Choroid plexus epithelial cell (primary cell): ENCODE data around the gene HOXD11.

Experiments
- DNase-seq: peaks from one replicate; pipeline ENCODE4 v3.0.0-alpha.2; 2010; ENCODE audit warnings: low read depth
- H3K4me3 ChIP-seq: 2 replicates; pipeline ENCODE4 v1.5.1; 2011; ENCODE audit warnings: low read depth, mild to moderate bottlenecking, control low read depth, low read length, moderate library complexity
- TF ChIP-seq, protein P1 (sequence below): conservative IDR thresholded peaks from 2 replicates; pipeline ENCODE4 v1.5.1; 2011; ENCODE audit warnings: low read depth, mild to moderate bottlenecking, control low read depth, inconsistent platforms, low read length, moderate library complexity

Gene HOXD11

DNA sequence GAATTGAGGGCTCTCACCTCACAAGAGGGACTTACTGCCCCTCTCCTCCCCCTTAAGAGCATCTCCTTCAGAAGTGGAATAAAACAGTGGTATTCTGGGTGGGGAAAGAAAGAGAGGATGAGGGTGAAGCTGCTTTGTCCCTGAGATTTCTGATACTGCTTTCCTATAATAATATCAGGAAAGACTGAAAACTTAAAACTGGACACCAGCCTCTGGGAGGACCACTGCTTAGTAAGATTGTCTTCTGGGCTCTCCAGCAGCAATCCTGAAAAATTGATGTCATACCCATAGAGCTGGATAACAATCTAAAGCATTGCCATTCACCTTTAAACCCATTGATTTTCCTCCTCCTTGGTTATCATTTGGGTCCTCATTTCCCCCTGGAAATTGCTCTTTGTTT is 39.6 kb downstream of the HOXD11 start:
- DNase-seq: no peak
- TF ChIP-seq, protein P1, sequence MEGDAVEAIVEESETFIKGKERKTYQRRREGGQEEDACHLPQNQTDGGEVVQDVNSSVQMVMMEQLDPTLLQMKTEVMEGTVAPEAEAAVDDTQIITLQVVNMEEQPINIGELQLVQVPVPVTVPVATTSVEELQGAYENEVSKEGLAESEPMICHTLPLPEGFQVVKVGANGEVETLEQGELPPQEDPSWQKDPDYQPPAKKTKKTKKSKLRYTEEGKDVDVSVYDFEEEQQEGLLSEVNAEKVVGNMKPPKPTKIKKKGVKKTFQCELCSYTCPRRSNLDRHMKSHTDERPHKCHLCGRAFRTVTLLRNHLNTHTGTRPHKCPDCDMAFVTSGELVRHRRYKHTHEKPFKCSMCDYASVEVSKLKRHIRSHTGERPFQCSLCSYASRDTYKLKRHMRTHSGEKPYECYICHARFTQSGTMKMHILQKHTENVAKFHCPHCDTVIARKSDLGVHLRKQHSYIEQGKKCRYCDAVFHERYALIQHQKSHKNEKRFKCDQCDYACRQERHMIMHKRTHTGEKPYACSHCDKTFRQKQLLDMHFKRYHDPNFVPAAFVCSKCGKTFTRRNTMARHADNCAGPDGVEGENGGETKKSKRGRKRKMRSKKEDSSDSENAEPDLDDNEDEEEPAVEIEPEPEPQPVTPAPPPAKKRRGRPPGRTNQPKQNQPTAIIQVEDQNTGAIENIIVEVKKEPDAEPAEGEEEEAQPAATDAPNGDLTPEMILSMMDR: no peak

DNA sequence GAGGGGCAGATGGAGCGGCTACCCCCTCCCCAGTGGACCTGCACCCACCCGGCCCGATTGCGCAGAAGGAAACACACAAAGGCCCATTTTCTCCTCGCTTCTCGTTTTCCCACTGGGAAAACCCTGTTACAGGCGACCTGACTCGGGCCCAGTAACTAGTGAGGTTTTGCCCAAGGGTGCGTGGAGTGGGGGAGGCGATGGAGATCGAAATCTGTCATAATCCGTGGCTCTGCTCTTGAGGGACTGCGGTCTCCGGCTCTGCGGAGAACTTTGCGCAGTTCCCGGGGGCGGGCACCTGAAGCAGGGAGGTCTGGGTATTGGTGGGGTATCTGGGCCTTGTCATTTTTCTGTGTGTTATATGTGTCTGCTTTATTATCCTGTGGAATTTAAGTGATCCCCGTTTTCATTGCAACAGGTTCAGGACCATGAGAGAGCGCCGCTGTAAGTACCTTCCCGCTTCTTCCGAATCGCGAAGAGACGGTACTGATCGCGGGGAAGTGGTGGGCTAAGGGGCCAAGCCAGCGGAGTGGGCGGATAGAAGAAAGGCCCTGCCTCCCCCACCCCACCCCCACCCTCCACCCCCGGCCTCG is 40.2 kb downstream of the HOXD11 start:
- TF ChIP-seq, protein P1: no peak
- DNase-seq: no peak
- H3K4me3 ChIP-seq: no peak overlapping the region

More for the DNA sequence above, 39.6 kb downstream of the HOXD11 start:
- H3K4me3 ChIP-seq: no peak overlapping the region

DNA sequence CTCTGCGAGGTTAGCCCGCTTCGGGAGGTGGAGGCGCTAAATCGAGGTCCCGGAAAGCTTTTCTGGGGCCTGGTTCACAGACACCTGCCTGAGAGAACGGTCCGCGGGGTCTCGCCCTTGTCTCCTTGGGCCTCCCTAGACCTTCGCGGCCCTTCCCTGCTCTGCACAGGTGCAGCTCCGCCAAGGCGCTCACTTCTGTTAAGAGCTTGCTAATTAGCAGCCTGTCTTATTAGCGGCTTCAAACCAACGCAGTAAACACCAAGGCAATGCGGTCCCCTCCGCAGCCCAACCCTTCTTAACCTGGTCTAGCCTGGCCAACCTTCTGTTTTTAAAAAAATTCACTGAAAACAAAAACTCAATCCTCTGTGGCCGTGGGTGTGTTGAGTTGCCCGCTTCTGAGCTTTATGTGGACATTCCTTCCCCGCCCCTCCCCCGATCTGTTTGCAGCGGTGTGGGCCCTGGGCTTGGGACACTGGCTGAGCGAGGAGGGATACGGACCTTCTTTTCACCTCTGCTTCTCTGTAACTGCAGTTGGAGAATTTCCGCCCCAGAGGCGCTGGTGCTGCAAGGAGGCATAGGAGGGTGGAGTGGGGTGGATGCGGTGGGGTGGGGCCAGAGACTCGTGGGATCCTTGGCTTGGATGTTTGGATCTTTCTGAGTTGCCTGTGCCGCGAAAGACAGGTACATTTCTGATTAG is 40.9 kb downstream of the HOXD11 start:
- H3K4me3 ChIP-seq: no peak overlapping the region
- no peak for DNase-seq
- TF ChIP-seq, protein P1: no peak

DNA sequence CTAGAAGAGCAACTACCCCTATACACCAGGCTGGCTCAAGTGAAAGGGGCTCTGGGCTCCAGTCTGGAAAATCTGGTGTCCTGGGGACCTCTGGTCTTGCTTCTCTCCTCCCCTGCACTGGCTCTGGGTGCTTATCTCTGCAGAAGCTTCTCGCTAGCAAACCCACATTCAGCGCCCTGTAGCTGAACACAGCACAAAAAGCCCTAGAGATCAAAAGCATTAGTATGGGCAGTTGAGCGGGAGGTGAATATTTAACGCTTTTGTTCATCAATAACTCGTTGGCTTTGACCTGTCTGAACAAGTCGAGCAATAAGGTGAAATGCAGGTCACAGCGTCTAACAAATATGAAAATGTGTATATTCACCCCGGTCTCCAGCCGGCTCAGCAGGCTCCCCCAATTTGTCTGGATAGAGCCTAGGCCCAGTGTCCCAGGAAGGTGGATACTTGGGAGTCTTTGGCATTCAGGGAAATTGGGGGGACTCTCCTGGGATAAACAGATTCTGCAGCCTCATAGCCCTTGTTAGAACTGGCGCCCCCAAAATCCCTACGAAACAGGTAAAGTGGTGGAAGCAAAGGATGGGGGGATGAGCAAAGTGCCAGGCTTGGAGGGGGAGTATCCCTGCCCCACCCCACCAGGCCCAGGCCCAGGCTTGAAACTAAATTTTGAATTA is 41.8 kb downstream of the HOXD11 start:
- H3K4me3 ChIP-seq: no peak overlapping the region
- TF ChIP-seq, protein P1: no peak

DNA sequence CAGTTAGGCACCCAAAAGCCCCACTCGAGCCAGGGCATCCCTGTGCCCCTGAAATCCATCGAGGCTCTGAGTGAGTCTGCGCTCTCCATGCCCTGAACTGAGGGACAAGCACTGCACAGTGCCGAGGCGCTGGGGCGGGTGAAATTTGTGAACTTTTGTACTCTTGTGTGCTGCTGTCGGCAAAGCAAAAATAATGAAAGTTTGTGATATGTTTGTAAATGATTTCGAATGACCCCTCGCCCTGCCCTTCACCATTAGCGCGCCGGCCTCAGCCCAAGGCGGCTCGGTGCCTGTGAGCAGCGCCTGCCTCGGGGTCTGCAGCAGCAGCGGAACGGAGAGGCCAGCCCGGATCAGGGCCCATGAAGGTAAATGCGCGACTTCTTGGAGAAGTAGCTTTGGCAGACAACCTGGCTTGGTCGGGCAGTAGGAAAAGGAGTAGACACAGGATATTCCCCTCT is 42.4 kb downstream of the HOXD11 start:
- no peak for DNase-seq
- TF ChIP-seq, protein P1: no peak
- H3K4me3 ChIP-seq: no peak overlapping the region

More for the DNA sequence above, 41.8 kb downstream of the HOXD11 start:
- DNase-seq: no peak

DNA sequence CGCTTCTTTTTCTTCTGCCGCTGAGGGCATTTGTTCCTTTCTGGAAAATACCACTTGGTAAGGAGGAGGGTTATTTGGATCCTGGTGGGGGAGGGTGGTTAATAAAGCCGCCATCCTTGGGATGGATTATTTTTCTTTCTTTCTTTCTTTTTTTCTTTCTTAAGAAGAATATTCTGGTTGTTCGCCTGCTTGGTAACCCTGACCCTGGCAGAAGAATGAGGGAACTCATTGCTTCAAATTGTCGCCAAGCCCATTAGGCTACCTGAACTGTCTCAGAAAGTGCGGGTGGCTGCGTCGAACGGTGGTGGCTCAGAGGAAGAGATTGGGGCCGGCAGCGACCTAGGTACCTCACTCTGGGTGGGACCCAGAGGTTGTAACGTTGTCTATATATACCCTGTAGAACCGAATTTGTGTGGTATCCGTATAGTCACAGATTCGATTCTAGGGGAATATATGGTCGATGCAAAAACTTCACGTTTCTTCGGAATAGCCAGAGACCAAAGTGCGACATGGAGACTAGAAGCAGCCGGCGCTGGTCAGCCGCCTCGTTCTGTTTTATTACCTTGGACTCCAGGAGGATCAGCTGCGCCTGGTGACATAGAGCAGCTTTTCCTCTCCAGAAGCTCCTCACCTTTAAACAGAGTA is 43.0 kb downstream of the HOXD11 start:
- H3K4me3 ChIP-seq: no peak overlapping the region
- TF ChIP-seq, protein P1: no peak
- no peak for DNase-seq
